ENCODE data around the gene CCL21. TPM values are rescaled to one million over a fixed set of nuclear protein-coding genes. Genes with fewer than 3 reads are reported as not detected.
A peak's percentile ranks its signal among the peaks of the same experiment; 100 is the strongest.

Gene CCL21
- total RNA-seq, 4 donors from 2014 or later, result 2.3 to 13.6 (median 8.3) TPM

GRCh38 chr9:34701769-34702736, 7.9 kb downstream of the CCL21 start:
- 6 to 8% methylated on average over 22 to 30 of the region's 30 CpGs for WGBS, 2 donors
- intact Hi-C loops (cut with DNase I; ENCODE audit: low total_unique reads), result loop anchor here (10.0 kb wide), 2 partner anchors 67 to 193 kb away; partner anchors contain the start of gene SIGMAR1

GRCh38 chr9:34701023-34701768, 8.7 kb downstream of the CCL21 start:
- WGBS, 2 donors, result 12 to 17% methylated on average over 27 to 36 of the region's 52 CpGs
- intact Hi-C loops (cut with DNase I; ENCODE audit: low total_unique reads), result loop anchor here (10.0 kb wide), 2 partner anchors 66 to 194 kb away; partner anchors contain the start of gene SIGMAR1
- DNase-seq (ENCODE audit: low spot score in 2 of 2), result peak; percentile 49 to 95
- TF ChIP-seq CTCF (IDR thresholded peaks at IDR 0.05), result peak in 1 of 3 donors; percentile 13
- no peak for TF ChIP-seq POLR2A (IDR thresholded peaks at IDR 0.05)
- H3K4me3 ChIP-seq (ENCODE audit: low read depth, poor library complexity, severe bottlenecking), result peak overlapping the region; percentile 29

More at GRCh38 chr9:34701769-34702736, 7.9 kb downstream of the CCL21 start:
- DNase-seq (ENCODE audit: low spot score in 2 of 2), result peak; percentile 86 to 97
- H3K4me3 ChIP-seq (ENCODE audit: low read depth, poor library complexity, severe bottlenecking), result peak overlapping the region; percentile 29
- TF ChIP-seq CTCF (IDR thresholded peaks at IDR 0.05) (peak in 2 of 3 donors; percentile 78 to 94), POLR2A (IDR thresholded peaks at IDR 0.05) (no peak)

- TF ChIP-seq CTCF (IDR thresholded peaks at IDR 0.05), result no peak
- no peak overlapping the region for H3K4me3 ChIP-seq (ENCODE audit: low read depth, poor library complexity, severe bottlenecking)
- intact Hi-C loops (cut with DNase I; ENCODE audit: low total_unique reads), result no loop called here
- DNase-seq (ENCODE audit: low spot score in 2 of 2), result no peak
Measured at GRCh38 chr9:34694811-34695210, 15.1 kb downstream of the CCL21 start.

- H3K4me3 ChIP-seq (ENCODE audit: low read depth, poor library complexity, severe bottlenecking), result no peak overlapping the region
- no peak for DNase-seq (ENCODE audit: low spot score in 2 of 2)
- TF ChIP-seq CTCF (IDR thresholded peaks at IDR 0.05), result no peak
- intact Hi-C loops (cut with DNase I; ENCODE audit: low total_unique reads), result no loop called here
- 78 to 81% methylated on average over 2 of the region's 2 CpGs for WGBS, 2 donors
Measured at GRCh38 chr9:34693560-34693959, 16.4 kb downstream of the CCL21 start.

- whole genome bisulfite sequencing, 2 donors, result 78 to 85% methylated on average over 5 of the region's 5 CpGs
- TF ChIP-seq CTCF (IDR thresholded peaks at IDR 0.05) (no peak), POLR2A (IDR thresholded peaks at IDR 0.05) (no peak)
- no peak overlapping the region for H3K4me3 ChIP-seq (ENCODE audit: low read depth, poor library complexity, severe bottlenecking)
- intact Hi-C loops (cut with DNase I; ENCODE audit: low total_unique reads), result no loop called here
- no peak for DNase-seq (ENCODE audit: low spot score in 2 of 2)
Measured at GRCh38 chr9:34691936-34692315, 18.0 kb downstream of the CCL21 start.
